Raji (cell line): ENCODE data around the gene POLR3E.

Experiments used
- POLR2A ChIP-seq: IDR thresholded peaks from 2 replicates; pipeline ENCODE4 v1.6.1; 2011; ENCODE audit warnings: low read depth, low read length, control low read depth; ENCODE audit not compliant: insufficient read depth

The POLR3E gene

DNA sequence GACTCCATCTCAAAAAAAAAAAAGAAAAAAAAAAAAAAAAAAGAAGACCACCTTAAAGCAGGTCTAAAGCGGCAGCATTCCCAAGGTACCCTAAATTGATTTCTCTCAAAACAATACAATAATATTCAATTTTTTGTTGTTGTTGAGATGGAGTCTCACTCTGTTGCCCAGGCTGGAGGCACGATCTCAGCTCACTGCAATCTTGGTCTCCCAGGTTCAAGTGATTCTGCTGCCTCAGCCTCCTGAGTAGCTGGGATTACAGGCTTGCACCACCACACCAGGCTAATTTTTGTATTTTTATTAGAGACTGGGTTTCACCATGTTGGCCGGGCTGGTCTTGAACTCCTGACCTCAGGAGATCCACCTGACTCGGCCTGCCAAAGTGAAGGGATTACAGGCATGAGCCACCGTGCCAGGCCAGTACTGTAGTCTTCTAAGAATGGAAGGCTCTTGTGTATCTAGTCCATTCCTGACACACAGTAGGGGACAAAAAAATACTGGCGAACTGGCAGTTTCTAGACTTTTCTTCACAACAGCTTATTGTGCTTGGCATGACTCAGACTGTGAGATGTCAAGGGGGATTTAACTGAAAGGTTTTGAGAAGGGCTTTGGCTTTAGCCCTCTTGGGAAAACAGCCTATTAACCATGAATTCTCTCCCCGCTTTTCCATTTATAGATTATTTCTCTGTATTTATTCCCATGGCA is 59.9 kb downstream of the POLR3E start:
- no peak for TF ChIP-seq POLR2A

DNA sequence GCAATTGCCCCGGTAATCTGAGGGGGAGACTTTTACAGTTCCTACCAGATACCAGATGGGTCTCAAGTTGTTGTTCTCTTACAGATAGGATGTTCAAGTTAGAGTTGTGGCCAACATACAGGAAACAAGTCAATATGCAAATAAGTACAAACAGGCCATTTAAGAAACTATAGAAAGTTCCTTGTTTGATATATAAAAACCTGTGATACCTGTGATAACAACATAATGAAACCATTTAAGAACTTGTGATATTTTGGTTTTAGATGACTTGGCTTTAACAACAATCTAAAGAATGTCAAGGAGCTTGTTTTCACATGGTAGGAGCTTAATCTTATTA is 60.4 kb downstream of the POLR3E start:
- TF ChIP-seq POLR2A, result no peak

GRCh38 chr16:22358000-22358399 is 60.8 kb downstream of the POLR3E start:
- no peak for TF ChIP-seq POLR2A

- TF ChIP-seq POLR2A, result no peak
These were observed 62.5 kb downstream of the POLR3E start for GRCh38 chr16:22359679-22360078.

DNA sequence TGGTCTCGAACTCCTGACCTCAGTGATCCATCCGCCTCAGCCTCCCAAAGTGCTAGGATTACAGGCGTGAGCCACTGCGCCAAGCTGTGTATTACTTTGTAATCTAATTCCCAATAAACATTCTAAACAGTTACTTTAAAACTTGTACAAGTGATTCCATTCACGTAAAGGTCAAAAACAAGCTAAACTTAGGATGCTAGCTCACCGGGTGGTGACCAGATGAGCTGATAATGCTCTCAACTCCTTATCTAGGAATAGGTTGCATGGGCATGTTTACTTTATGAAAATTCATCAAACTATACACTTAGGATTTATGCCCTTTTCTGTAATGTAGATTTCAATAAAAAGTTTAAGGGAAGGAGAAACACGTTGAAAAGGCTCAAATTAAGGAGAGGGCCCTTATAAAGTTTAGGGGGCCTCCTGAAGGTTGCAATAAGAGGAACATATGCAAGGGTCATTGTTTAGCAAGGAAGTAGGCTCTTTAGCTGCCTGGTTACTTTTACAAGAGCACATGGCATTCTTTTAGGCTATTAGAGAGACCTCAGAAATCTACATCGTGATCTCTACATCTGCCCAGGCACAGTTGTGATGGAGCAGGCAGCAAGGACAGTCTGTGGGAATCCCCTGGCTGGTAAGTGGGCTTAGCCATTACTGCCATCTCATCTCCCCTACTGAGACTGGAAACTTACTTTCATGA is 63.9 kb downstream of the POLR3E start:
- TF ChIP-seq POLR2A, result no peak

- no peak for TF ChIP-seq POLR2A
These were observed 67.0 kb downstream of the POLR3E start for GRCh38 chr16:22364241-22364640.

GRCh38 chr16:22366371-22366770 is 69.2 kb downstream of the POLR3E start:
- no peak for TF ChIP-seq POLR2A

DNA sequence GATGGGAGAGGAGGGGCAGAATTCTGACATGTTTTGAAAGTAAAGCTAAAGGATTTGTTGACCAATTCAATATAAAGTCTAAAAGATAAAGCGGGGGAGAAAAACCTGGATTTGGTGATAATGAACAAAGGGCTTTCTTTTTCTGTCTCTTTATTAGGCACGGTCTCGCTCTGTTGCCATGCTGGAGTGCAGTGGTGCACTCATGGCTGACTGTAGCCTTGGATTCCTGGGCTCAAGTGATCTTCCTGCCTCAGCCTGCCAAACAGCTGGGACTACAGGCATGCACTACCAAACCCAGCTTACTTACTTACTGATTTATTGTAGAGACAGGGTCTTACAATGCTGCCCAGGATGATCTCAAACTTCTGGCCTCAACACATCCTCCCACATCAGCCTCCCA is 69.7 kb downstream of the POLR3E start:
- no peak for TF ChIP-seq POLR2A

DNA sequence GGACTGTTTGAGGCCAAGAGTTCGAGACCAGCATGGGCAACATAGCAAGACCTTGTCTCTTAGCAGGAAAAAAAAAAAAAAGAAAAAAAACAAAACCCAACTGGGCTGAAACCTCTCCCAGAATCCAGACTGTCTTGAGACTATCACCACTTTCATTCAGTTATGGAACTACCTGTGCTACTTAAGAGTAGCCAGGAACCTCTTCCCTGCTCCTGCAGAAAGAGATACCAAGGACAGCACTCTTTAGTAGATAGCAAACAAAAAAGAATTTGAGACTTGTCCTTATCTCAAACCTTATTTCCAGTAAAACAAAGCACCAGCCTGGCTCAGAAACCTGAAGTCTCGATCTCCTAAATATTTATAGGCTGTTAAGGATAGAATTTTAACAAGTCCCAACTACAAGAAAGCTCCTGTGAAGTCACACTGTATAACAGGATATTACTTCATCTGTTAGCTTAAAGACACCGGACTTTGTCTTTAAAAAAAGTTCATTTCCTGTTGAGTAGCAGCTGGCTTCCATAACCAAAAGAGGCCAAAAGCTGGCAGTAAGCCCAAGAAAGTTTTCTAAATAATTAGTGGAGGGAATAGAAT is 72.1 kb downstream of the POLR3E start:
- no peak for TF ChIP-seq POLR2A

DNA sequence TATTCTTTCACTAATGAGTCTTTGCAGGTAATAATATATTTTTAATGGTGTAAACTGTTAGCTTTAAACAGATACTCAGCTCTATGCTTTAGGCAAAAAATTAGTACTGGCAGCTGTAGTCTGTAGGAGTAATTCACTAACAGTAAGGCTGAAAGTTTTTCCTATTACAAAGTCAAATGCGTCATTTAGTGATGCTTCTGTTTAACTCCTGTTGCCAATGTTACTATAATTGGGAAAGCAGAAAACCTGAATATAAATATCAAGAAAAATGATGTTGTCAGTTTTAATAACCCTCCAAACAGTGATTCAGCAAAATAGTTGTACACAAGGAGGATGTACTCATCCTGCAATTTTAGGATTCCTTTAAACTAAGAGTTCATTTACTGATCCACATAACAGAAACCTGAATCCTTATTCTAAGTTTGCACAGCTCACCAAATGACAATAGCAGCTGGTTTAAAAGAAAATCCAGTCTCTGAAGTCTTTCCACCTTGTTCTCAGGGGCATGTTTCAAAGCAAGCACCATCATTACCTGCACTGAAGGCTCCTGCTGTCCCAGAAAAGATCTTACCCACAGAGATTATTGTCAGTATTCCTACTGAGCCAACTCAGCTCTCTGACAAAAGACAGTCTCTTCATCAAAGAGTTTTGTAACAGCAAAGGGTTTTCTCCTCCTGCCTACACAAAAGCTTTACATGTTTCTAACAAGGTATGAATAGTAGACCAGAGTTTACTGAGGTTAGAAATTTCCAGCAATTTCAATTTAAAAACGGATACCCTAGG is 73.0 kb downstream of the POLR3E start:
- no peak for TF ChIP-seq POLR2A

- no peak for TF ChIP-seq POLR2A
These were observed 75.9 kb downstream of the POLR3E start for GRCh38 chr16:22372882-22373661.

- TF ChIP-seq POLR2A, result no peak
These were observed 76.6 kb downstream of the POLR3E start for GRCh38 chr16:22373662-22374310.

GRCh38 chr16:22374311-22375116 is 77.3 kb downstream of the POLR3E start, which contains the start of gene CDR2:
CDR2 (minus strand) TSS chr16:22374619; CDS start chr16:22374309, 310 bp downstream.
- peak; percentile 85 for TF ChIP-seq POLR2A
